GM10266 (cell line): Measurements from ENCODE around the gene DMPK.
"Not testable (repeated sequence)": the region's sequence is repeated elsewhere in the genome, so short reads cannot be mapped to it uniquely, and the experiment has no call there.

Experiments used
- DNase-seq: peaks from one replicate; pipeline ENCODE4 v3.0.0; 2012; ENCODE audit errors: extremely low spot score
- CTCF ChIP-seq: IDR thresholded peaks from 2 replicates; pipeline ENCODE4 v1.5.1; 2012; ENCODE audit warnings: mild to moderate bottlenecking, low read depth; ENCODE audit not compliant: control insufficient read depth, insufficient read depth; ENCODE audit errors: missing control alignments

The DMPK gene

GRCh38 chr19:45733160-45733810 is 49.0 kb downstream of the DMPK start, which contains the start of gene MEIOSIN:
TSS of gene MEIOSIN (plus strand) at chr19:45733439. CDS start at chr19:45735377, 1,938 bp downstream.
- no peak for DNase-seq
- no peak for TF ChIP-seq CTCF

GRCh38 chr19:45730368-45731288 is 51.7 kb downstream of the DMPK start, which contains the start of gene FBXO46:
TSS of gene FBXO46 (minus strand) at chr19:45730896. CDS start at chr19:45713495, 17,401 bp downstream.
- peak; percentile 96 for DNase-seq
- TF ChIP-seq CTCF: peak; percentile 50

- TF ChIP-seq CTCF: no peak
- peak; percentile 66 for DNase-seq
Observed at GRCh38 chr19:45729800-45730290, 52.4 kb downstream of the DMPK start.

GRCh38 chr19:45728683-45729082 is 53.6 kb downstream of the DMPK start:
- not testable (repeated sequence) for DNase-seq

- DNase-seq: not testable (repeated sequence)
Observed at GRCh38 chr19:45720065-45720464, 62.2 kb downstream of the DMPK start.
